Mammary epithelial cell (primary cell): Measurements from ENCODE around the gene TMEM219.

Source experiments
- EZH2 ChIP-seq: IDR thresholded peaks from 2 replicates; pipeline ENCODE4 v1.6.1; 2012; ENCODE audit warnings: low read length, inconsistent platforms, borderline replicate concordance
- TF ChIP-seq, protein P1 (sequence below), 2 donors: IDR thresholded peaks in 1 of 2; conservative IDR thresholded peaks in 1 of 2; 2 replicates each; pipeline ENCODE4 v1.5.1; 2011 to 2012; ENCODE audit warnings: inconsistent platforms in 2 of 2, low read length in 2 of 2, mild to moderate bottlenecking in 2 of 2, control low read depth in 1 of 2, low read depth in 1 of 2; ENCODE audit not compliant: insufficient read depth in 1 of 2; ENCODE audit errors: extremely low read depth in 1 of 2

DNA sequence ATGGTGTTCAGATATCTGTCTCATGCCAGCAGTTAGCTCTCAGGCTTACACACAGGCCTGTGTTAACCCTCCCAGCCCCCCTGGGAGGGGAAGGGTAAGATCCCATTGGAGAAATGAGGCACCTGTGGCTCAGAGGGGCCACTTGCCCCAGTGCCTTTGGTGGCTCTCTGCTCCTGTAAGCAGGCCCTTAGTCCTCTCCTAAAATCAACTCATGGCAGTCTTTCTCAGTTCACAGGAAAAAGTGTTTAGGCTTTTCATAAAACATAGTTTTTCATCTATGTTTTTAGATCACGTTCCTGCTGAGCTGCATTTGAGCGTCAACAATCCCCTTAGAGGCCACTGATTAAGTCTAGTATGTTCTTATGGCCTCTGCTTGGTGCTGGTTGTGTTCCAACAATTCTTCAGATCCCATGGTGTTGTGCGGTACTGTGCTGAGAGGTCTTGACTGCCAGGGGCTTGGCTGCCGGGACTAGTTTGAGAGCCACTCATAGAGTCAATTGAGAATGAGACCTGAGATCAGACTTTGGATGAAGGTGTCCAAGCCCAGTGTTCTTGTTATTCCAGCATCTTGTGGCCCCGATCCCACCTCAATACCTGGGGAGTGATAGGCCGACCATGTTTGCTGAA, 22.4 kb downstream of the TMEM219 start:
- TF ChIP-seq EZH2 = no peak
- TF ChIP-seq, protein P1, sequence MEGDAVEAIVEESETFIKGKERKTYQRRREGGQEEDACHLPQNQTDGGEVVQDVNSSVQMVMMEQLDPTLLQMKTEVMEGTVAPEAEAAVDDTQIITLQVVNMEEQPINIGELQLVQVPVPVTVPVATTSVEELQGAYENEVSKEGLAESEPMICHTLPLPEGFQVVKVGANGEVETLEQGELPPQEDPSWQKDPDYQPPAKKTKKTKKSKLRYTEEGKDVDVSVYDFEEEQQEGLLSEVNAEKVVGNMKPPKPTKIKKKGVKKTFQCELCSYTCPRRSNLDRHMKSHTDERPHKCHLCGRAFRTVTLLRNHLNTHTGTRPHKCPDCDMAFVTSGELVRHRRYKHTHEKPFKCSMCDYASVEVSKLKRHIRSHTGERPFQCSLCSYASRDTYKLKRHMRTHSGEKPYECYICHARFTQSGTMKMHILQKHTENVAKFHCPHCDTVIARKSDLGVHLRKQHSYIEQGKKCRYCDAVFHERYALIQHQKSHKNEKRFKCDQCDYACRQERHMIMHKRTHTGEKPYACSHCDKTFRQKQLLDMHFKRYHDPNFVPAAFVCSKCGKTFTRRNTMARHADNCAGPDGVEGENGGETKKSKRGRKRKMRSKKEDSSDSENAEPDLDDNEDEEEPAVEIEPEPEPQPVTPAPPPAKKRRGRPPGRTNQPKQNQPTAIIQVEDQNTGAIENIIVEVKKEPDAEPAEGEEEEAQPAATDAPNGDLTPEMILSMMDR (conservative IDR thresholded peaks at IDR 0.05 in 1 of 2, IDR thresholded peaks at IDR 0.05 in 1 of 2; ENCODE audit: extremely low read depth in 1 of 2, insufficient read depth in 1 of 2, low read depth in 1 of 2, low read length in 2 of 2) = no peak
